ENCODE data around the gene MAGI2.

MAGI2 gene

DNA sequence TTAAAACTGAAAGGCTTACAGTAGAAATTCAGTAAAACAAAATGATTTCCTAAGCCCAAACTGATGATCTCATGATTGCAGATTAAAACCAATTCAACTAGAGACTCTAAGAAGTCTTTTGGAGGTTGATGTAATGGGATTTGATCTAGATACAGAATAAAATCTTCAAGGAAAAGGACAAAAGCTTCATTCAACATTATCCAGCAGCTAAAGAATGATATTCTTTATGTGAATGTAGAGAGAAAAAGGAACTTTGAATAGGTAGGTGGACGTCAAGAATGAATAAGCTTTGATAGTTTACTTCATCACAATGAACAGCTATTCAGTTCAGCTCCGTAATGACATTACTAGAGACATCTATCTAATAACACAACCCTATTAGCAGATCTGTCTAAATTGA is 910.5 kb downstream of the MAGI2 start:
- Histone ChIP-seq H3K36me3 (ENCODE audit: control insufficient read depth, insufficient read depth, low read length) (no peaks in the 10 kb centered on the region), H3K27me3 (replicated peaks; ENCODE audit: control insufficient read depth, insufficient read depth, low read length, poor library complexity, severe bottlenecking) (no peaks in the 10 kb centered on the region), H3K27ac (ENCODE audit: insufficient read depth, low read length, poor library complexity, severe bottlenecking) (no peak overlapping the region), H3K4me1 (ENCODE audit: control insufficient read depth, insufficient read depth, low read length, poor library complexity, severe bottlenecking) (no peaks in the 10 kb centered on the region), H3K4me3 (ENCODE audit: insufficient read depth, low read depth, low read length, poor library complexity, severe bottlenecking) (no peak overlapping the region), H3K9me3 (ENCODE audit: control insufficient read depth, low read length) (no peaks in the 10 kb centered on the region)
- DNase-seq: no peak

DNA sequence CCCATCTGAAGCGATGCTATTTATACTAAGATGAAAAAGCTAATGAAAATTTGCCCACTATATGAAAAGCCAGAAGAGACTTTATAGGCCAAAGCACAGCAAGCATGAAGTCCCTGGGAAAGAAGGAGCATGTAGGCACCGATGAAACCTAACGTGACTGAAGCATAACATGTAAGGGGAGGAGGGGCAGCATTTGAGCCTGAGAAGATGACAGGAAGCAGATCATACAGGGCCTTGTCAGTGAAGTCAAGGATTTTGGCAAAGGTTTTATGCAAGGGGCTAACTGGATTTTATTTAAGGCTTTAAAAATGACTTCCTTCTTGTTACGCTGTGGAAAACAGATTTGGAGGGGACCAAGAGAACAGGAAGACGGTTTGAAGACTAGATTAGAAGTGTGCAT is 910.9 kb downstream of the MAGI2 start:
- Histone ChIP-seq H3K36me3 (ENCODE audit: control insufficient read depth, insufficient read depth, low read length) (no peaks in the 10 kb centered on the region), H3K9me3 (ENCODE audit: control insufficient read depth, low read length) (no peaks in the 10 kb centered on the region), H3K4me3 (ENCODE audit: insufficient read depth, low read depth, low read length, poor library complexity, severe bottlenecking) (no peak overlapping the region), H3K27me3 (replicated peaks; ENCODE audit: control insufficient read depth, insufficient read depth, low read length, poor library complexity, severe bottlenecking) (no peaks in the 10 kb centered on the region), H3K27ac (ENCODE audit: insufficient read depth, low read length, poor library complexity, severe bottlenecking) (no peak overlapping the region), H3K4me1 (ENCODE audit: control insufficient read depth, insufficient read depth, low read length, poor library complexity, severe bottlenecking) (no peaks in the 10 kb centered on the region)
- no peak for DNase-seq

DNA sequence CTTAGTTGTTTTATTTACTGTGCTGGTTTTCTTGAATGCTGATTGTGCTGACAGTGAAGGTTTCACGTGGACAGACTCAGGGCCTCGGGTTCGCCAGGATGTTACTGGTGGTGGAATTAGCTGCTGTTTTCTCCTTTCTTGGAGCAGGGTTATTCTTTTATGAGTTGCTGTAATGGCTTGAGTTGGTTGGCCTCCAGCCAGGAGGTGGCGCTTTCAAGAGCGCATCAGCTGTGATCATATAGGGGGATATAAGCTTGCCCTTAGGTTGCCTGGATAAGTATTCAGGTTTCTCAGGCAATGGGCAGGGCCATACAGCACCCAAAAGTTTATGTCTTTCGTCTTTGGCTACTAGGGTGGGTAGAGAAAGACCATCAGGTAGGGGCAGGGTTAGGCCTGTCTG is 913.6 kb downstream of the MAGI2 start:
- Histone ChIP-seq H3K4me3 (ENCODE audit: insufficient read depth, low read depth, low read length, poor library complexity, severe bottlenecking) (no peak overlapping the region), H3K4me1 (ENCODE audit: control insufficient read depth, insufficient read depth, low read length, poor library complexity, severe bottlenecking) (no peaks in the 10 kb centered on the region), H3K27ac (ENCODE audit: insufficient read depth, low read length, poor library complexity, severe bottlenecking) (no peak overlapping the region), H3K9me3 (ENCODE audit: control insufficient read depth, low read length) (no peaks in the 10 kb centered on the region), H3K27me3 (replicated peaks; ENCODE audit: control insufficient read depth, insufficient read depth, low read length, poor library complexity, severe bottlenecking) (no peaks in the 10 kb centered on the region), H3K36me3 (ENCODE audit: control insufficient read depth, insufficient read depth, low read length) (no peaks in the 10 kb centered on the region)
- no peak for DNase-seq

DNA sequence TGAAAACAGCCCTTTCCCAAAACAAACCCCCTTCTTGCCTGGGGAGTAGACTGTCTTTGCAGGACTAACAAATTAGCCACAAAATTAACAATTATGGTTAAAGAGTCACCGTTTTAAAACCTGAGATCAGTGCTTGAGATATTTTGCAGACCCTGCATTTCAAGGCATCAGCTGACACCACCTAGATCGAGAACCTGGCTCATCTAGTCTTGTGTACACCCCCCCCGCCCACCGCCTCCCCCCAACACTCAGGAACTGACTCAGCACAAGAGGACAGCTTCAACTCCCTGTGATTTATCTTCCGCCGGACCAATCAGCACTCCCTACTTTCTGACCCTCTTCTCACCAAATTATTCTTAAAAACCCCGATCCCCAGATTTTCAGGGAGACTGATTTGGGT is 917.8 kb downstream of the MAGI2 start:
- Histone ChIP-seq H3K36me3 (ENCODE audit: control insufficient read depth, insufficient read depth, low read length) (no peaks in the 10 kb centered on the region), H3K9me3 (ENCODE audit: control insufficient read depth, low read length) (no peaks in the 10 kb centered on the region), H3K27me3 (replicated peaks; ENCODE audit: control insufficient read depth, insufficient read depth, low read length, poor library complexity, severe bottlenecking) (no peaks in the 10 kb centered on the region), H3K4me1 (ENCODE audit: control insufficient read depth, insufficient read depth, low read length, poor library complexity, severe bottlenecking) (no peaks in the 10 kb centered on the region), H3K4me3 (ENCODE audit: insufficient read depth, low read depth, low read length, poor library complexity, severe bottlenecking) (no peak overlapping the region), H3K27ac (ENCODE audit: insufficient read depth, low read length, poor library complexity, severe bottlenecking) (no peak overlapping the region)
- no peak for DNase-seq

DNA sequence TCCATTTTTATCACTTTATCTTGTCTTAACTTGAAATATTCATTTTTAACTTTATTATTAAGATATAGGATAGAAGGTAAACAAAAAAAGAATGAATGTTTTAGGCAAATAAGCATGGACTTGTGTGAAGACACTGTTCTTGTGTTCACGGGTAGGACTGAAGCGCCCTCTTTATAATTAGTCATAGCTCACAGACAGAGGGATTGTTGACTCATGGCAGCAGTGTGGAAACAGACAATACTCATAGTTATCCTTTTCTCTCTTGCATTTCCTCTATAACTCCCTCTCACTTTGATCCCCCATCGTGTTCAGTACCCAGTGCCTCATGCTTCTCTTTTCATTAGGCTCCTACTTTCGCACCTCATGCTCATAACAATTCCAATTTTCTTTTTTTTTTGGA is 923.1 kb downstream of the MAGI2 start:
- Histone ChIP-seq H3K27me3 (replicated peaks; ENCODE audit: control insufficient read depth, insufficient read depth, low read length, poor library complexity, severe bottlenecking) (no peaks in the 10 kb centered on the region), H3K27ac (ENCODE audit: insufficient read depth, low read length, poor library complexity, severe bottlenecking) (no peak overlapping the region), H3K9me3 (ENCODE audit: control insufficient read depth, low read length) (no peaks in the 10 kb centered on the region), H3K36me3 (ENCODE audit: control insufficient read depth, insufficient read depth, low read length) (no peaks in the 10 kb centered on the region), H3K4me1 (ENCODE audit: control insufficient read depth, insufficient read depth, low read length, poor library complexity, severe bottlenecking) (no peaks in the 10 kb centered on the region), H3K4me3 (ENCODE audit: insufficient read depth, low read depth, low read length, poor library complexity, severe bottlenecking) (no peak overlapping the region)
- DNase-seq: no peak

DNA sequence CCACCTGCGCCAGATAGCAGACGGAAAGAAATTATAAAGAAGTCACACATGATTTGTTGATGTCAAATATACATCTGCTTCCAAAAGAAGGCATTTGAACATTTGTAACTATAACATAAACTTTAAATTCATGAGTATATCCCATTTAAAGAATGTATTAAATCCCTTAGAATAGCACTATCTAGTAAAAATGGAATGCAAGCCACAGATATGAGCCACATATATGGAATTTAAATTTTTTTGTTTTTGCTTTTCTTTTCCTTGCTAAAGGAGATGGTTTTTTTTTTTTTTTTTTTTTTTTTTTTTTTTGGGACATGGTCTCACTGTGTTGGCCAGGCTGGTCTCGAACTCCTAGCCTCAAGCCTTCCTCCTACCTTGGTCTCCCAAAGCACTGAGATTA is 924.1 kb downstream of the MAGI2 start:
- no peak overlapping the region for H3K4me3 ChIP-seq (ENCODE audit: insufficient read depth, low read depth, low read length, poor library complexity, severe bottlenecking)
- no peaks in the 10 kb centered on the region for H3K27me3 ChIP-seq (replicated peaks; ENCODE audit: control insufficient read depth, insufficient read depth, low read length, poor library complexity, severe bottlenecking)
- H3K9me3 ChIP-seq (ENCODE audit: control insufficient read depth, low read length): no peaks in the 10 kb centered on the region
- no peak overlapping the region for H3K27ac ChIP-seq (ENCODE audit: insufficient read depth, low read length, poor library complexity, severe bottlenecking)
- H3K4me1 ChIP-seq (ENCODE audit: control insufficient read depth, insufficient read depth, low read length, poor library complexity, severe bottlenecking): no peaks in the 10 kb centered on the region
- no peaks in the 10 kb centered on the region for H3K36me3 ChIP-seq (ENCODE audit: control insufficient read depth, insufficient read depth, low read length)
- no peak for DNase-seq

DNA sequence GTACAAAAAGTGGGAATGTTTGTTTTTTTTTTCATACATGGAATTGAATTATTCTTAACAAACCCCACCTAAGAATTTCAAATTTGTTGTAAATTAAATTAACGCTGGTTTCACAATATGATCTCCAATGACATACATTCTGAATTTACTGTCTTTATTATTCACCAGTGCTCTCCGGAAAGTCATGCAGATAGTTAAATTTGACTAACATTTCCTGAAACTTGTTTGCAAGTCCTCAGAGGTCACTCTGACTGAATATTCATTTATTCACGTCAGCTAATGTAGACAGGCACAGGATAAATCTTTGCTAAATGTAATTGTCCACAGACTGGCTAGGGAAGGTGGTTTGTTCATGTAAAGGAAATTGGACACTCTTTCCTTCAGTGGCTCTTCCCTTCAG is 924.5 kb downstream of the MAGI2 start:
- Histone ChIP-seq H3K27me3 (replicated peaks; ENCODE audit: control insufficient read depth, insufficient read depth, low read length, poor library complexity, severe bottlenecking) (no peaks in the 10 kb centered on the region), H3K36me3 (ENCODE audit: control insufficient read depth, insufficient read depth, low read length) (no peaks in the 10 kb centered on the region), H3K4me3 (ENCODE audit: insufficient read depth, low read depth, low read length, poor library complexity, severe bottlenecking) (no peak overlapping the region), H3K27ac (ENCODE audit: insufficient read depth, low read length, poor library complexity, severe bottlenecking) (no peak overlapping the region), H3K9me3 (ENCODE audit: control insufficient read depth, low read length) (no peaks in the 10 kb centered on the region), H3K4me1 (ENCODE audit: control insufficient read depth, insufficient read depth, low read length, poor library complexity, severe bottlenecking) (no peaks in the 10 kb centered on the region)
- no peak for DNase-seq

DNA sequence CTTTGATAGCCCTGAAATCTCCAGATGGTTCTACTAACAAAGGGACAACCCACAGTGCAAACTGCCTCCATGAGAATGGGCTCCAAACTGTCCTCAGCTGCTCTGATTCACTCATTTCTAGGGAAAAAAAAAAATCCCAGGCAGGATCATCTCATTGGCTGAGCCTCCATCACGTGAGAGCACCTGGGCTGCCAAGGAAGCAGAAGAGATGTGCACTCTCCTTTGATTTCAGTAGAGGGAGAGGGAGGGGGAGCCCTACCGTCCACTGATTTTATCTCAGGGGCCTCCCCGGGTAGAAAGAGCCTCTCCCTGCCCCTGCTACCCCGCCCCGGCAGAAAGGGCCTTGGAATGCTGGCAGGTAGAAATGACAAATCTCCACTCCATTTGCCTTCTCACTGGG is 929.5 kb downstream of the MAGI2 start:
- Histone ChIP-seq H3K4me1 (ENCODE audit: control insufficient read depth, insufficient read depth, low read length, poor library complexity, severe bottlenecking) (no peaks in the 10 kb centered on the region), H3K4me3 (ENCODE audit: insufficient read depth, low read depth, low read length, poor library complexity, severe bottlenecking) (no peak overlapping the region), H3K9me3 (ENCODE audit: control insufficient read depth, low read length) (no peaks in the 10 kb centered on the region), H3K27me3 (replicated peaks; ENCODE audit: control insufficient read depth, insufficient read depth, low read length, poor library complexity, severe bottlenecking) (no peaks in the 10 kb centered on the region), H3K36me3 (ENCODE audit: control insufficient read depth, insufficient read depth, low read length) (no peaks in the 10 kb centered on the region), H3K27ac (ENCODE audit: insufficient read depth, low read length, poor library complexity, severe bottlenecking) (no peak overlapping the region)
- DNase-seq: no peak

DNA sequence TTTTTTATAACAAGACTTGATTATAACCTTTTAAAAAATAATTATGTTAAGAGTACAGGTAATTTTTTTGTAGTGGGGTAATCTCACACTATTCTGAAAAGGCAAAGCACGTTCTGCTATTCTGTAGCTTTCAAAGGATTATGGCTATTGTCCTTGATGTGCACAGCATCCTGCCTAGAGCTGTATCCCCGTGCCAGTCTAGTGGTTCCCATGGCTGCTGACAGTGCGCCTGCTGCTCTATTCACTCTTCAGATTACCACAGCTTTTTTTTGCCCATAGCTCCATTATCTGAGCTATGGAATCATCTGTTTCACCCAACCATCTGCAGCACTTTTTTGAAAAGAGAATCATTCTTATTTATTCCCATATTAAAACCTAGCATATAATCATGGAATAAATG is 931.5 kb downstream of the MAGI2 start:
- Histone ChIP-seq H3K36me3 (ENCODE audit: control insufficient read depth, insufficient read depth, low read length) (no peaks in the 10 kb centered on the region), H3K27ac (ENCODE audit: insufficient read depth, low read length, poor library complexity, severe bottlenecking) (no peak overlapping the region), H3K4me1 (ENCODE audit: control insufficient read depth, insufficient read depth, low read length, poor library complexity, severe bottlenecking) (no peaks in the 10 kb centered on the region), H3K9me3 (ENCODE audit: control insufficient read depth, low read length) (no peaks in the 10 kb centered on the region), H3K27me3 (replicated peaks; ENCODE audit: control insufficient read depth, insufficient read depth, low read length, poor library complexity, severe bottlenecking) (no peaks in the 10 kb centered on the region), H3K4me3 (ENCODE audit: insufficient read depth, low read depth, low read length, poor library complexity, severe bottlenecking) (no peak overlapping the region)
- DNase-seq: no peak

DNA sequence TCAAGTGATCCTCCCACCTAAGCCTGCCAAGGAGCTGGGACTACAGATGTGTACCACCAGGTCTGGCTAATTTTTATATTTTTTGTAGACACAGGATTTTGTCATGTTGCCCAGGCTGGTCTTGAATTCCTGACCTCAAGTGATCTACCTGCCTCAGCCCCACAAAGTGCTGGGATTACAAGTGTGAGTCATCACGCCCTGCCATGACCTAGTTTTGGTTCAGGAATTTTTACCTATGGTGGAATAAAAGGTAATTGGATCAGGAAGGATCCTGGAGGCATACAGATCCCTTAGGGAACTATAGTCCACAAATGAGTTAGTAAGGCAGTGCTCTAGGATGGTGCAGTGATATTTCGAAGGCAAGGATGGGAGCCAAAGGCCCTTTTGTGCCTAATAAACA is 937.0 kb downstream of the MAGI2 start:
- Histone ChIP-seq H3K27ac (ENCODE audit: insufficient read depth, low read length, poor library complexity, severe bottlenecking) (no peak overlapping the region), H3K27me3 (replicated peaks; ENCODE audit: control insufficient read depth, insufficient read depth, low read length, poor library complexity, severe bottlenecking) (no peaks in the 10 kb centered on the region), H3K36me3 (ENCODE audit: control insufficient read depth, insufficient read depth, low read length) (no peaks in the 10 kb centered on the region), H3K4me1 (ENCODE audit: control insufficient read depth, insufficient read depth, low read length, poor library complexity, severe bottlenecking) (no peaks in the 10 kb centered on the region), H3K9me3 (ENCODE audit: control insufficient read depth, low read length) (no peaks in the 10 kb centered on the region), H3K4me3 (ENCODE audit: insufficient read depth, low read depth, low read length, poor library complexity, severe bottlenecking) (no peak overlapping the region)
- DNase-seq: no peak

DNA sequence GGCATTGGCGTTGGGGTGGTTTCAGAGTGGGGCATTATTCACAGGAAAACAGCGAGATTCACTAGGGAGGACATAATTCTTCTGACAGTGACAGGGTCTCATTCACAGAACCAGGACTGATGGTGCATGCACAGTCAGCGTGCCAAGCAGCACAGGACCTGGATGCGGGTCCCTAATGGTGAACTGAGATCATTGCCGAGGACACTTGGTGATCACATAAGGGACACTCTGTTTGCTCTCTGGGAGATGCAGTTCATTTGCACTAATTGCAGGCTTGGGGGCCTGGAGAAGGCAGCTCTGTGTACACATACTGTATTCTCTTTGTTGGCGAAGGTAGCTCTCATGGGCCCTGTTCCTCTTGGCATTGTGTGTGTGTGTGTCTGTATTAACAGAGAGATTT is 938.8 kb downstream of the MAGI2 start:
- DNase-seq: no peak
- Histone ChIP-seq H3K4me3 (ENCODE audit: insufficient read depth, low read depth, low read length, poor library complexity, severe bottlenecking) (no peak overlapping the region), H3K9me3 (ENCODE audit: control insufficient read depth, low read length) (no peaks in the 10 kb centered on the region), H3K27me3 (replicated peaks; ENCODE audit: control insufficient read depth, insufficient read depth, low read length, poor library complexity, severe bottlenecking) (no peaks in the 10 kb centered on the region), H3K4me1 (ENCODE audit: control insufficient read depth, insufficient read depth, low read length, poor library complexity, severe bottlenecking) (no peaks in the 10 kb centered on the region), H3K27ac (ENCODE audit: insufficient read depth, low read length, poor library complexity, severe bottlenecking) (no peak overlapping the region), H3K36me3 (ENCODE audit: control insufficient read depth, insufficient read depth, low read length) (no peaks in the 10 kb centered on the region)
